Activated naive CD8-positive, alpha-beta T cell treated with anti-CD3 and anti-CD28 coated beads, Interleukin-2, amount 50 U/mL, for 16 hours (primary cell): ENCODE results near the gene SOHLH1.
"Not testable (repeated sequence)": the region's sequence is repeated elsewhere in the genome, so short reads cannot be mapped to it uniquely, and the experiment has no call there.

Experiments
- DNase-seq: peaks from one replicate; pipeline ENCODE4 v3.0.0-alpha.2; 2020; ENCODE audit warnings: low read depth, low spot score

Gene SOHLH1

GRCh38 chr9:135678236-135679017, 20.9 kb downstream of the SOHLH1 start:
- DNase-seq: no peak

- no peak for DNase-seq
Measured at GRCh38 chr9:135677641-135678168, 21.6 kb downstream of the SOHLH1 start.

DNA sequence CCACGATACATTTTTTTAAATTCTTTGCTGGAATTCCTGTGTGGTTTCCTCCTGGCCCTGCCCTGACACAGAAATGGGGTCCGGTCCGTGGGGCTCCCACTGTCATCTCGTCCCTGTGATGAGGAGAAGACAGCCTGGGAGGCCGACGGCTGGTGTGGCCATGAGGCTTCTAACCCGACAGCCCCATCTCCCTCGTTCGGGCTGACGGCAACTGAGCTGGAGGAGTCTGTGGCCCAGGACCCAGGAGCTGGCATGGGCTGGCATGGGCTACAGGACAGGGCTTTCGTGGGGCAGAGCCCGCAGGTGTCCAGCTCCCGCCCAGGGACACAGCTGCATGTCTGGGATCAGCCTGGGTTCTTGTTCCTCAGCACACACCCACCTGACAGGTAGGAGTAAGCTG, 22.4 kb downstream of the SOHLH1 start:
- no peak for DNase-seq

- no peak for DNase-seq
Measured at GRCh38 chr9:135674977-135675376, 24.3 kb downstream of the SOHLH1 start.

DNA sequence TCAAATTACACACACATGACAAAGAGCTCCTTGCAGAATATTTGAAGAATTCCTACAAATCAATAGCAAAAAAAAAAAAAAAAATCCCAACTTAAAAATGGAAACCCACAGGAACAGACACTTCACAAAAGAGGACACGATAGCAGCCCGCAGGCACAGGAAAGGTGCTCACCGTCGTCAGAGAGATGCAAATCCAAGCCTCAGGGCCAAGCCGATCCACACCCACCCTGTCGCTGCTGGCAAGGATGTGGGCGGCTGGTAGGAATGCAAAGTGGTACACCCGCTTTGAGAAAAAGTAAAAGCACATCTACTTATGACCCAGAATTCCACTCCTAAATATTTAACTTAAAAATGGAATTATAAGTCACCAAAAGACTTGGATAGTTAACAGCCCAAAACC, 25.3 kb downstream of the SOHLH1 start:
- no peak for DNase-seq

GRCh38 chr9:135672786-135673185, 26.5 kb downstream of the SOHLH1 start:
- DNase-seq: not testable (repeated sequence)

DNA sequence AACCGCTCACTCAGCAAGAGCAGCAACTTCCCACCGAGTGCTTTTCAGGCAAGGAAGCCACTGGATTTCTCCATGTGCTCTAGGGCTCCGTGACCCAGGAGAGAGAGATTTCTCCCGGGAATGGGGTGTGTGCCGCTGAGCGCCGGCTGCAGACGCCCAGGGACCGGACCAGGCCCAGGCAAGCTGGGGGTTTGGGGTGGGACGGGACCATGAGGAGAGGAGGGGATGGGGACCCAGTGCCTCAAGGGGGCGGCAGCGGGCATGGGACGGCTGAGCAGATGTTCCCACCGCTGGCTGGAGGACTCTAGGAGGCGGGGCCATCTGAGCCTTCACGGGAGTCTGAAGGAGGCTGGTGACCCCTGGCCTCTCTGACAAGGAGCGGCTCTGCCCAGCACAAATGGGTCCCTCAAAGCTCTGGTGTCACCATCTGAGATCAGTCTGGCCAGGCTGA, 27.7 kb downstream of the SOHLH1 start:
- no peak for DNase-seq

DNA sequence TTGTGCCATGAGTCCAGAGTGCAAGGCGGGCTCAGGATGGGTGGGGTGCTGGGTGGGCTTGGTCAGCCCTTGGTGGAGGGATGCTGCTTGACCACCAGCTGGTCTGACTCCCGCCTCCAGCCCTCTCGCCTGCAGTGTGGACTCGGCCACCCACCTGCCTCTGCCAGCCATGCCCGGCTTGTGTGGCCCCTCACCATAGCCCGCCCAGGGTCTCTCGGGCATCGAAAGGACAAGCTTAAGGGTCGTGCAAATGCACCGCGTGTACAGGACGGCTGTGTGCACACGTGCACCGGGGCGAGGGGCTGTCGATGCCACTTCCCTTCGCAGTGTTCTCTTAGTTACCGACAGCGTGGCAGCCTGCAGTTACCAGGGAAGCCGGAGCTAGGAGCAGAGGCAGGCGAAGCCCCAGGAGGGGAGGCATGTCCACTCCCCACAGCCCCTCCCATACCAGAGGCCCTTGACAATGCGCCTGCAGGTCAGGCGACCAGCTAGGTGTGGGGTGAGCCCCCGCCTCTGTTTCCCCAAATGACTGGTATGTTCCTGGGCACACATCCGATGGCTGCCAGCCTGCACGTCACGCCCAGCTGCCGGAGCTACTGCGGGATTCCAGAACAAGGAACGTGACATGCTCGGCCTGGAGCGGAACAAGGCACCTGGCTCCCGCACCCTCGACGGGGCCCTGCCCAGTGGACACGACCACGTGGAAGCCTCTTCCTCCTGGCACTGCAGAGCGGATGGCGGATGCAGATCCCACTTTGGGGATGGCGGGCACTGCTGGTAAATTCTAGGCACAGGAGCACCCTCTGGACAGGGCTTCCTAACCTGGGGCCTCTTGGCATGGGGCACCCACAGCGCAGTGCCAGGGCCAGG, 28.3 kb downstream of the SOHLH1 start:
- no peak for DNase-seq

DNA sequence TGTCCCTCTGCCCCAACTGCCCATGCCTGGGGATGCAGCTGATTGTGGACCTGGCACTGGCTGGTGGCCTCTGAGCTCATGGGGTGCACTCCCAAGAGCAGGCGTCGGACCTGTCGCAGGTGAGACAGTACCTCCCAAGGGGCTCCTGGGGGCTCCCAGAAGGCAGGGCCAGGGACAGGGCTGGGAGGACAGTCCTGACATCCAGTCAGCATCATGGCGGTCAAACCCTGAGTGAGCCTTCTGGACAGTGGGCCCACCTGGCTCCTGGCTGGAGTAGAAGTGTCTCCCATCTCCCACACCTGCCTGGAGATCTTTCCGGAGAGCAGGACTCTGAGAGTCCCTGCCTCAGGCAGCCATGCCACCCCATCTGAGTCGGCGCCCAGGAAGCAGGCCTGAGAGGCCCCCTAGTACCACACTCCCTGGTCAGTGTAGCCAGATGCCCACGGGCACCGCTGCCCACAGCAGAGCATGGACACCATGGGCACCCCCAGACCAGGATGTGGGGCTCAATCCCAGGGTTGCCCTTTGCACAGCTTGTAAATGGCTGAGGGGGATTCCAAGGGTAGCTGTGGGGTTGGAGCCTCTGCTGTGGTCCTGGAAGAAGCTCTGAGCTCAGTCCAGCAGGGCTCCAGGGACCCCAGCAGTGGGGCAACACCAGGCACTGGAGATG, 29.5 kb downstream of the SOHLH1 start:
- no peak for DNase-seq

DNA sequence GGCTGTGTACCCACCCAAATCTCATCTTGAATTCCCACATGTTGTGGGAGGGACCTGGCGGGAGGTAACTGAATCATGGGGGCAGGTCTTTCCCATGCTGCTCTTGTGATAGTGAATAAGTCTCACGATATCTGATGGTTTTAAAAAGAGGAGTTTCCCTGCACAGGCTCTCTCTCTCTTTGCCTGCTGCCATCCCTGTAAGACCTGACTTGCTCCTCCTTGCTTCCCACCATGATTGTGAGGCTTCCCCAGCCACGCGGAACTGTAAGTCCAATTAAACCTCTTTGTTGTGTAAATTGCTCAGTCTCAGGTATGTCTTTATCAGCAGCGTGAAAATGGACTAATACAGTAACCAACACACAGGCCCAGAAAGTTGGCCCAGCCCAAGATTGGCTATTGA, 30.3 kb downstream of the SOHLH1 start:
- DNase-seq: not testable (repeated sequence)

DNA sequence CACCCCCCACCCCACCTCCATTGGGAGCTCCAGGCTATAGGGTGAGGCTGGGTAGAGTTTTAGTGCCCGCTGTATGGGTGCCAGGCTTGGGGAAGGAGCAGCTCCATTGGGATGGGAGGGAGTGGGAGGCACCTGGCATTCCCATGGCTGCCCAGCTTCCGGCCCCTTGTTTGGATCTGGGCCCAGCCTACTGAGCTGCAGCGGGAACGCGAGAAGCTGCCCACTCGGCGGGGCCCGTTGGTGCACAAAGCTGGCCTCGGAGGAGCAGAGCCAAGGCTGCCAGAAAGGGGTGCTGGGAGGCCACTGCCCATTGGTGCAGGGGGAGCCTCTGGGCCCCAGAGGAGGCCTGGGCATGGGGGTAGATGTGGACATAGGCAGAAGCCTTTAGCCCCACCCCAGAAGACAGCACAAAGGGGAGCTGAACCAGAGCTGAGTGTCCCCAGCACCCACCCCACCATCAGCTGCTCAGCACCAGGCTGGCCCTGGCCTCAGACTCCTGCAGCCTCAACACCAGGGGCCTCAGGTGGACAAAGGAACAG, 31.7 kb downstream of the SOHLH1 start:
- no peak for DNase-seq

- no peak for DNase-seq
Measured at GRCh38 chr9:135666534-135667462, 32.5 kb downstream of the SOHLH1 start.

DNA sequence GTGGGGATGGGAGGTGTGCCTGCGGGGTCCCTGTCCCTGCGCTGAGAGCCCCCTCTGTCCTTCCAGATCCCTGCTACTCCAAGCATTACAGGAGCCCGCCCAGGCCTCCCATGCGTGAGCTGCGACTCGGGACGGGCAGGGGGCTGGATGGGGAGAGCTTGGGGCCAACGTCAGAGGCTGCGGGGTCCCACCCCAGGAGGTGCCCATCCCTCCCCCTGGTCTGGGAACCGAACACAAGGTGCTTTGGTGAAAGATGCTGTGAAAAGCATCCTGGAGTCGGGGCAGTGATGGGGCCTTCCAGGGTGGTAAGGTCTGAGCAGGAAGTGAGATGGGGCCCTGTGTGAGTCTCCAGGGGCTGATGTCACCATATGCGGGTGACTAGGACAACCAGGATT, 33.5 kb downstream of the SOHLH1 start:
- no peak for DNase-seq

DNA sequence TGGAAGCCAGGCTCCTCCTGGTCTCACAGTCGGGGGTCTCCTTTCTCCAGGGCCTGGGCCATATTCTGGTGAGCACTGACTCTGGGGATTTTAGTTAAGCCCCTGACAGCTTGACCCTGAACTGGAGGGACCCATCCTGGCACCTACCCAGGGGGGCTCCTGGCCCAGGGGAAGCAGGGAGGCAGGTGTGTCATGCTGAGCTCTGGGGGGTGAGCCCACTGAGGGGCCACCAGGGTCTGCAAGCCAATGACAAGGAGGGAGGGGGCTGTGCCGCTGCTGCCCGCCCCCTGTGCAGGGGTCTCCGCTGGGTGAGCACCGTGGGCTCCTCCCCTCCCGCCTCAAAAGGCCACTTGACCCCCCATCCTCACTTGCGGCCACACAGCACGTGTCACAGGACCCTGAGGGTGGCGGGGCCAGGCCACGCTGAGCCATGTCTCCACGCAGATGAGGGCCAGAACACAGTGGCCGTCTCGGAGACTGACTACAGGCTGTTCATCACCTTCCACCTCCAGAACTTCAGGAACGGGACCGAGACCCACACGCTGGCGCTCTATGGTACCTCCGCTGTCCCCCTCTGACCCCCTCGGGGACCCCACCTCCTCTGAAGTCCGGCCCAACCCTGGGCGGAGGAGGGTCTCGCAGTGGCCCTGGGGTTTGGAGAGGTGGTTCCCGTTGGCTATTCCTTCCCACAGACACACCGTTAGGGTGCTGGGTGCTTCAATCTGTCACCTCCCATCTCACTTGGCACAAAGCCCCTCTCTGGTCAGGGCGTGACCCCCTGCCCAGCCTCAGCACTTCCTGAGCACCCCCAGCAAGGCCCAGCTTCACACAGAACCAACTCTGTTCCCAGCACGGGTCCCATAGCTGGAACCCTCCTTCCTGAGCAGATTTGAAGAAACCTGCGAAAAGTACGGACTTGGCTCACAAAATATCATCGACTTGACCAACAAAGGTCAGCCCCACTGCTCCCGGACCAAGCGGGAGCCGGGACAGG, 34.2 kb downstream of the SOHLH1 start:
- DNase-seq: no peak

GRCh38 chr9:135664266-135664665, 35.0 kb downstream of the SOHLH1 start:
- DNase-seq: no peak

DNA sequence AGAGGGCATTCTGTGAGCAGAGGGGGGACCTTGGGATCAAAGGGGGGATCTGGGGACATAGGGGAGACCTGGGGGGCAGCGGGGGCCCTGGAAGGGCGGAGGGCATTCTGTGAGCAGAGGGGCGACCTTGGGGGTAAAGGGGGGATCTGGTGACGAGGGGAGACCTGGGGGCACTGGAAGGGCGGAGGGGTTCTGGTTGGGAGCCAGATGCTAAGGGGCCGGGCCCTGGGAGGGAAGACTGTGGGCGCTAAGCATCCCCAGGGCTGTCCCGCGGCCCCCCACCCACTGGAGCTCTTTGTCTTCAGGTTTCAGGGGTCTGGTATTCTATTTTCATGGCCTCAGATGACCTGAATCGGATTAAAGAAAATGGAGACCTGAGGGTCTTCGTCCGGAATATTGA, 35.4 kb downstream of the SOHLH1 start:
- DNase-seq: no peak

- no peak for DNase-seq
Measured at GRCh38 chr9:135663451-135663770, 35.9 kb downstream of the SOHLH1 start.

DNA sequence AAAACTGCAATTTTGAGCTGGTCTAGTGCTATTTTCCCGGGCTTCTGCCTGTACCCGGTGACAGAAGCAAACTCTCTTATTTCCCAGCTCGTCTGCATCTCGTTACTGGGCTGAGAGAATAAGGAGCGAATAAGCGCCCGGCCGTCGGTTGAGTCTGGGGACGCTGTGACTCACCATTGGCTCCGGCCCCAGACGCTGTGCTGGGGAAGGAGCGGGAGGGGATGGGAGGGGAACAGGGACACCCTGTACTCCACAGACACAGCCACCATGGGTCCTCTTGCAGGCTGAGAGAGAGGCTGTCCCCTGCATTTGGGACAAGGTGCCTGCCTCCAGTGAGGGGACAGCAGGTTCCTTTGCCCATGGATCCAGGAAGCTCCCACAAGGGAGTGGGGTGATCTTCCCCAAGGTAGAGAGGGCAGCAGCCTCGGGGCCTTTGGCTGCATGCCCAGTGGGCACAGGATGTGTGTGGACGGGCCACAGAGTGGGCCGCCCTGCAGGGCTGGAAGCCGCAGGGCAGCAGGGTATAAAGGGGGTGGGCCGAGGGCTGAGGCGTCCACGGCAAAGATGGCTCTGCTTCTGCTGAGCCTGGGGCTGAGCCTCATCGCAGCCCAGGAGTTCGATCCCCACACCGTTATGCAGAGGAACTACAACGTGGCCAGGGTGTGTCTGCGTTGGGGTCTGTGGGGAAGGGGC, 36.4 kb downstream of the SOHLH1 start, which contains the start of gene LCN9:
TSS of gene LCN9 (plus strand) at position 552 of the 693 bp plus-strand sequence. CDS start at position 565, 13 bp downstream.
- DNase-seq: no peak
